PC-9 (cell line): Measurements from ENCODE around the gene VWA8. TPM values are rescaled to one million over a fixed set of nuclear protein-coding genes. Genes with fewer than 3 reads are reported as not detected.

Experiments used
- BruUV-seq: library from RNA; stranded (reverse); fragments of 400-500 nt; replicated peaks from 2 replicates; lab custom pipeline; 2021; lab: Mats Ljungman, UMichigan
- CTCF ChIA-PET: fragments of 300-600 bp; sonication (Branson Sonifier 250); formaldehyde crosslinking; loops from one replicate; lab custom pipeline; 2022; ENCODE audit warnings: antibody characterized with exemption; lab: Charles Lee
- POLR2A ChIA-PET: fragments of 300-600 bp; sonication (Branson Sonifier 250); formaldehyde crosslinking; loops from one replicate; lab custom pipeline; 2022; ENCODE audit warnings: antibody characterized with exemption; ENCODE audit not compliant: unreplicated experiment; lab: Charles Lee
- DNase-seq, 2 experiments: peaks; one replicate each; pipeline versions ENCODE4 v3.0.0 to v3.0.0-alpha.2; 2015 to 2022; ENCODE audit warnings: mixed read lengths in 1 of 2
- H2AFZ ChIP-seq: fragments of 200-600 bp; sonication (generic); 2 replicates; pipeline ENCODE4 v1.8.1; 2017; ENCODE audit warnings: antibody characterized with exemption
- H3F3A ChIP-seq: fragments of 200-600 bp; sonication (generic); 2 replicates; pipeline ENCODE4 v1.8.1; 2017; ENCODE audit warnings: antibody characterized with exemption, mild to moderate bottlenecking, low read depth; ENCODE audit not compliant: insufficient read depth
- H3K27ac ChIP-seq: fragments of 200-600 bp; sonication (generic); 2 replicates; pipeline ENCODE4 v1.6.1; 2016; ENCODE audit warnings: mixed run types
- H3K27me3 ChIP-seq: fragments of 200-600 bp; sonication (generic); 2 replicates; pipeline ENCODE4 v1.6.1; 2016; ENCODE audit warnings: low read depth, mixed run types; ENCODE audit not compliant: insufficient read depth
- H3K36me3 ChIP-seq: fragments of 200-600 bp; sonication (generic); 2 replicates; pipeline ENCODE4 v1.6.1; 2016; ENCODE audit warnings: low read depth, mixed run types
- H3K4me1 ChIP-seq: fragments of 200-600 bp; sonication (generic); replicated peaks from 2 replicates; pipeline ENCODE4 v1.6.1; 2016; ENCODE audit warnings: mixed run types; ENCODE audit not compliant: insufficient read depth
- H3K4me2 ChIP-seq: fragments of 200-600 bp; sonication (generic); 2 replicates; pipeline ENCODE4 v1.6.1; 2017; ENCODE audit warnings: mixed run types
- H3K4me3 ChIP-seq: fragments of 200-600 bp; sonication (generic); 2 replicates; pipeline ENCODE4 v1.6.1; 2016; ENCODE audit warnings: mixed run types
- H3K79me2 ChIP-seq: fragments of 200-600 bp; sonication (generic); 2 replicates; pipeline ENCODE4 v1.6.1; 2017; ENCODE audit warnings: low read depth, mixed run types
- H3K9me2 ChIP-seq: fragments of 200-600 bp; sonication (generic); 2 replicates; pipeline ENCODE4 v1.8.1; 2017; ENCODE audit warnings: mild to moderate bottlenecking; ENCODE audit not compliant: insufficient read depth
- H3K9me3 ChIP-seq: fragments of 200-600 bp; sonication (generic); 2 replicates; pipeline ENCODE4 v1.8.1; 2016; ENCODE audit warnings: low read depth; ENCODE audit not compliant: insufficient read depth
- H4K20me1 ChIP-seq: fragments of 200-600 bp; sonication (generic); 2 replicates; pipeline ENCODE4 v1.8.1; 2017; ENCODE audit not compliant: insufficient read depth
- EZH2 ChIP-seq: fragments of 200-600 bp; sonication (generic); IDR thresholded peaks from 2 replicates; pipeline ENCODE4 v1.8.0; 2017; ENCODE audit warnings: antibody characterized with exemption, low read depth
- intact Hi-C: fragments of 100-400 bp; cut with micrococcal nuclease; formaldehyde crosslinking; loops from one replicate; pipeline ENCODE4 v1.10.0; 2022; ENCODE audit not compliant: unreplicated experiment
- total RNA-seq: library from RNA; stranded (reverse); gene quantifications from 2 replicates; pipeline ENCODE4 v1.2.3, GENCODE V29; 2021
- TF ChIP-seq, protein P1 (sequence below): fragments of 200-600 bp; sonication (generic); conservative IDR thresholded peaks from 2 replicates; pipeline ENCODE4 v1.6.1; 2017; ENCODE audit warnings: mixed run types, antibody characterized with exemption, mild to moderate bottlenecking, moderate library complexity

Gene VWA8
- total RNA-seq, 1 experiment from 2014 or later: 14.1 TPM

DNA sequence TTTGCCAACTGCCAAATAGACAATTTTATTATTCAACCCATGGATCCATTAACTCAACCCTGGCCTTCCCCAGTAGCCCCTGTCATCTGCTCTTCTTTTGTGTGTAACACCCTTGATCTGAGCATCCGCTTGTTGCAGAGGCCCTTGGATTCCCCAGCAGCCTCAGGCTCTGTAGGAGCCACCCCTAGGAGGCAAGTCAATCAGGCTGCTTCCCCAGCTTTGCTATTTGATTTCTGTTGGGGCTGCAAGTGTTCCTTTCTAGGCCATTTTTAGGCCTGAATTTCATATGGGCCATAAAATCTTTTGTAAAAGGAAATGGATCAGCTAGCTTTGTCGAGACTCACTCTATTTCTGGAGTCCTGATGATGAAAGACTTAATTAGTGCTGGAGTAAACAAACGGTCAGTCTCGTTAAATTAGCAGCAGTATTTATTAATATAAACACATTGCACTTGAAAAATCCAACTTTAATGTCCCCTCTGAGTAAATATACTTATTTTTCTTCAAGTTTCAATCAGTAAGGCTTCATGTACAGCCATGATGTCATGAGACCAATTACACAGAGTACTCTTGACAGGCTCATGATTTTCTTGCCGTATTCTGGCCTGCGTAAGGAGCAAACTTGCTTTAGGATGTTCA lies 398.2 kb downstream of the VWA8 start:
- Histone ChIP-seq H4K20me1 (no peaks in the 10 kb centered on the region), H3K27ac (no peak overlapping the region), H3K4me1 (no peaks in the 10 kb centered on the region), H3K9me3 (no peaks in the 10 kb centered on the region), H3K9me2 (no peaks in the 10 kb centered on the region), H3K27me3 (no peaks in the 10 kb centered on the region), H3K79me2 (no peaks in the 10 kb centered on the region), H3K4me3 (no peak overlapping the region), H3K4me2 (no peak overlapping the region), H3F3A (no peaks in the 10 kb centered on the region), H2AFZ (no peak overlapping the region), H3K36me3 (no peaks in the 10 kb centered on the region)
- no peak for TF ChIP-seq EZH2
- DNase-seq: no peak
- CTCF ChIA-PET: no interaction called here
- intact Hi-C loops: no loop called here
- POLR2A ChIA-PET: no interaction called here
- no TSS peak for BruUV-seq

DNA sequence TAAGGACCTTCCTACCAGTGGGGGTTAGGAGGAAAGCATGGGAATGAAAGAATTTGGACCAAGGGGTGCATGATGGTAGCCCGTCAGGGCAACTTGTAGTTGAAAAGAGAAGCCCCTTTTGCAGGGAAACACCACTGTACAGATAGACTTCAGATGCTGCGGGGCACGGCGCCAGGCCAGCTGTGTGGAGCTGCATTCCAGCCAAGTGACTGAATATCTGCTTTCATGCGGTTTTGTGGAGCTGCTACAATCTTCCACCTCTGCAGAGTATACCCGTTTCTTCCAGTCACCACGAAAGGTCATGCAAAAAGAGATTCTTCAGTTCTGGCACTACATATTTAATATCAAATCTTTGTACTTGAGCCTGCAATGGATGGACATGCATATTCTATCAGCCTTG lies 398.8 kb downstream of the VWA8 start:
- DNase-seq: peak in 1 of 2 experiments; percentile 18
- no peaks in the 10 kb centered on the region for H4K20me1 ChIP-seq
- intact Hi-C loops: no loop called here
- TF ChIP-seq, protein P1, sequence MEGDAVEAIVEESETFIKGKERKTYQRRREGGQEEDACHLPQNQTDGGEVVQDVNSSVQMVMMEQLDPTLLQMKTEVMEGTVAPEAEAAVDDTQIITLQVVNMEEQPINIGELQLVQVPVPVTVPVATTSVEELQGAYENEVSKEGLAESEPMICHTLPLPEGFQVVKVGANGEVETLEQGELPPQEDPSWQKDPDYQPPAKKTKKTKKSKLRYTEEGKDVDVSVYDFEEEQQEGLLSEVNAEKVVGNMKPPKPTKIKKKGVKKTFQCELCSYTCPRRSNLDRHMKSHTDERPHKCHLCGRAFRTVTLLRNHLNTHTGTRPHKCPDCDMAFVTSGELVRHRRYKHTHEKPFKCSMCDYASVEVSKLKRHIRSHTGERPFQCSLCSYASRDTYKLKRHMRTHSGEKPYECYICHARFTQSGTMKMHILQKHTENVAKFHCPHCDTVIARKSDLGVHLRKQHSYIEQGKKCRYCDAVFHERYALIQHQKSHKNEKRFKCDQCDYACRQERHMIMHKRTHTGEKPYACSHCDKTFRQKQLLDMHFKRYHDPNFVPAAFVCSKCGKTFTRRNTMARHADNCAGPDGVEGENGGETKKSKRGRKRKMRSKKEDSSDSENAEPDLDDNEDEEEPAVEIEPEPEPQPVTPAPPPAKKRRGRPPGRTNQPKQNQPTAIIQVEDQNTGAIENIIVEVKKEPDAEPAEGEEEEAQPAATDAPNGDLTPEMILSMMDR: no peak
- no peak for TF ChIP-seq EZH2
- no peak overlapping the region for H3K4me3 ChIP-seq
- H3K27ac ChIP-seq: no peak overlapping the region
- ChIA-PET POLR2A (no interaction called here), CTCF (interaction anchor here (0.6 kb wide), 1 partner anchor 28 kb away, joined by 4 read pairs; no protein-coding TSS in a partner anchor)
- H2AFZ ChIP-seq: no peak overlapping the region
- no peak overlapping the region for H3K4me2 ChIP-seq
- H3K36me3 ChIP-seq: no peaks in the 10 kb centered on the region
- BruUV-seq: no TSS peak
- no peaks in the 10 kb centered on the region for H3F3A ChIP-seq
- H3K9me2 ChIP-seq: no peaks in the 10 kb centered on the region
- H3K9me3 ChIP-seq: no peaks in the 10 kb centered on the region
- no peaks in the 10 kb centered on the region for H3K4me1 ChIP-seq
- no peaks in the 10 kb centered on the region for H3K27me3 ChIP-seq
- H3K79me2 ChIP-seq: no peaks in the 10 kb centered on the region

DNA sequence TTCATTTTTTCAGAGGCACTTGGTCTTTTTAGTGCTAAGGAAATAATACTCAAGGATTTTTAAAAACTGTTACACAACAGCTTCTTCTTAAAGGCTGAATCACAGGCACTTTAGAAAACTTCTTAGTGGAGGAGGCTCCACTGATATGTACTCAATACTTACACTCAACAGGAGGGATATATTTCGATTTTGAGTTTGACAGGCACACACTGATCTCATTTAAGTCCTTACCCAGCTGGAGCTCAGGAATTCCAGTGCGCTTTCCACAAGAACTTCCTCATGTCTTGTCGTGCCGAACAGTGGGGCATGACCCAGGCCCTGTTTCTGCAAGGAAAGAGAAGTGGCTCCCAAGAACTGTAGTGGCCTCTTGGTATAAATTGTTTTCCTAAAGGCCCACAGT lies 399.7 kb downstream of the VWA8 start:
- ChIA-PET POLR2A (no interaction called here), CTCF (interaction anchor here (0.6 kb wide), 1 partner anchor 27 kb away, joined by 4 read pairs; no protein-coding TSS in a partner anchor)
- no peaks in the 10 kb centered on the region for H3K79me2 ChIP-seq
- no peaks in the 10 kb centered on the region for H3K27me3 ChIP-seq
- no TSS peak for BruUV-seq
- no peak overlapping the region for H3K4me3 ChIP-seq
- no peak for DNase-seq
- H2AFZ ChIP-seq: no peak overlapping the region
- H3K27ac ChIP-seq: no peak overlapping the region
- H3K9me3 ChIP-seq: no peaks in the 10 kb centered on the region
- intact Hi-C loops: no loop called here
- no peaks in the 10 kb centered on the region for H3K9me2 ChIP-seq
- no peak overlapping the region for H3K4me2 ChIP-seq
- H3K4me1 ChIP-seq: no peaks in the 10 kb centered on the region
- H3F3A ChIP-seq: no peaks in the 10 kb centered on the region
- no peaks in the 10 kb centered on the region for H3K36me3 ChIP-seq
- TF ChIP-seq, protein P1: no peak
- no peak for TF ChIP-seq EZH2
- H4K20me1 ChIP-seq: no peaks in the 10 kb centered on the region
